HepG2 (cell line): ENCODE data around the gene PSMD6. TPM values are rescaled to one million over a fixed set of nuclear protein-coding genes. Genes with fewer than 3 reads are reported as not detected.

Experiments
- ARID4A ChIP-seq: sonication (generic); formaldehyde crosslinking; IDR thresholded peaks from 2 replicates; pipeline ENCODE4 v1.5.0; 2020; ENCODE audit warnings: mild to moderate bottlenecking, missing genetic modification reagents, borderline replicate concordance
- CHCHD3 ChIP-seq: sonication (generic); formaldehyde crosslinking; IDR thresholded peaks from 2 replicates; pipeline ENCODE4 v1.8.0; 2022; ENCODE audit warnings: mild to moderate bottlenecking, missing genetic modification reagents, moderate library complexity
- DZIP1 ChIP-seq: sonication (generic); formaldehyde crosslinking; IDR thresholded peaks from 2 replicates; pipeline ENCODE4 v1.5.0; 2020; ENCODE audit warnings: mild to moderate bottlenecking, missing genetic modification reagents
- ELK4 ChIP-seq: sonication (generic); formaldehyde crosslinking; IDR thresholded peaks from 2 replicates; pipeline ENCODE4 v1.9.0; 2021; ENCODE audit warnings: missing genetic modification reagents, borderline replicate concordance
- HINFP ChIP-seq: sonication (generic); formaldehyde crosslinking; IDR thresholded peaks from 2 replicates; pipeline ENCODE4 v1.4.0; 2020; ENCODE audit warnings: low read depth, mild to moderate bottlenecking, missing genetic modification reagents
- MAF1 ChIP-seq: sonication (generic); formaldehyde crosslinking; IDR thresholded peaks from 2 replicates; pipeline ENCODE4 v1.5.0; 2020; ENCODE audit warnings: missing genetic modification reagents, borderline replicate concordance
- NR3C1 ChIP-seq: sonication (generic); formaldehyde crosslinking; IDR thresholded peaks from 2 replicates; pipeline ENCODE4 v1.4.0; 2020; ENCODE audit warnings: missing genetic modification reagents
- SALL1 ChIP-seq: sonication (generic); formaldehyde crosslinking; IDR thresholded peaks from 2 replicates; pipeline ENCODE4 v1.8.0; 2022; ENCODE audit warnings: mild to moderate bottlenecking, missing genetic modification reagents
- SNAPC5 ChIP-seq: sonication (generic); formaldehyde crosslinking; IDR thresholded peaks from 2 replicates; pipeline ENCODE4 v1.8.1; 2023; ENCODE audit warnings: mild to moderate bottlenecking, missing genetic modification reagents, borderline replicate concordance
- TFDP2 ChIP-seq: sonication (generic); formaldehyde crosslinking; IDR thresholded peaks from 2 replicates; pipeline ENCODE4 v1.4.0; 2020; ENCODE audit warnings: missing genetic modification reagents
- TSC22D2 ChIP-seq: sonication (generic); formaldehyde crosslinking; IDR thresholded peaks from 2 replicates; pipeline ENCODE4 v1.5.1; 2020; ENCODE audit warnings: missing genetic modification reagents, mild to moderate bottlenecking, borderline replicate concordance
- ZBTB38 ChIP-seq: sonication (generic); formaldehyde crosslinking; IDR thresholded peaks from 2 replicates; pipeline ENCODE4 v1.5.1; 2020; ENCODE audit warnings: mild to moderate bottlenecking, missing genetic modification reagents
- ZNF232 ChIP-seq: sonication (generic); formaldehyde crosslinking; IDR thresholded peaks from 2 replicates; pipeline ENCODE4 v1.4.0; 2020; ENCODE audit warnings: missing genetic modification reagents, borderline replicate concordance
- ZNF337 ChIP-seq: sonication (generic); formaldehyde crosslinking; IDR thresholded peaks from 2 replicates; pipeline ENCODE4 v1.5.1; 2020; ENCODE audit warnings: missing genetic modification reagents, low read depth, mild to moderate bottlenecking, borderline replicate concordance
- ZNF367 ChIP-seq: sonication (generic); formaldehyde crosslinking; IDR thresholded peaks from 2 replicates; pipeline ENCODE4 v1.4.0; 2020; ENCODE audit warnings: missing genetic modification reagents, borderline replicate concordance
- ZNF674 ChIP-seq: sonication (generic); formaldehyde crosslinking; IDR thresholded peaks from 2 replicates; pipeline ENCODE4 v1.5.0; 2020; ENCODE audit warnings: low read depth, mild to moderate bottlenecking, missing genetic modification reagents
- polyA plus RNA-seq, 8 experiments: library from polyadenylated mRNA; depleted of rRNA in 3 of 8; stranded (reverse) in 7 of 8; unstranded in 1 of 8; fragments of >200 nt; fragmentation: Illumina TruSeq in 4 of 8; extraction: Trizol in 4 of 8; gene quantifications; 2 replicates each; pipeline versions ENCODE4 v1.2.1 to v1.2.3, GENCODE V29; 2011 to 2016; ENCODE audit warnings: low read depth in 4 of 8, missing spikeins in 1 of 8, mixed read lengths in 1 of 8; ENCODE audit not compliant: insufficient read depth in 1 of 8
- total RNA-seq, 5 experiments: library from RNA; depleted of rRNA; stranded (reverse); fragments of >200 nt; fragmentation: Illumina TruSeq; extraction: Trizol; gene quantifications; 2 replicates each; pipeline ENCODE4 v1.2.3, GENCODE V29; 2016; ENCODE audit warnings: low read depth in 1 of 5

Gene PSMD6
- total and polyA plus RNA-seq, 2 of the 13 experiments (the other 11 are each of a cell fraction or from before 2014, with no cell fraction given) = 36.8 to 117 TPM

GRCh38 chr3:63967675-63968611 lies 55.4 kb downstream of the PSMD6 start (continued):
- no peak for TF ChIP-seq ELK4
- 0 out of 2 replicates have a peak, but pooled peaks have one; percentile 44 for TF ChIP-seq ZBTB38 (CRISPR knock-in tag)
- no peak for TF ChIP-seq DZIP1
- no peak for TF ChIP-seq ZNF367
- TF ChIP-seq SALL1 = peak; percentile 85
- TF ChIP-seq TSC22D2 (CRISPR knock-in tag) = no peak
- no peak for TF ChIP-seq CHCHD3
- TF ChIP-seq MAF1 (CRISPR knock-in tag) = no peak
- TF ChIP-seq NR3C1 (CRISPR knock-in tag) = no peak
- peak; percentile 67; the same call in 1 of the 2 replicates for TF ChIP-seq ARID4A (CRISPR knock-in tag)
- no peak for TF ChIP-seq ZNF674
- no peak for TF ChIP-seq TFDP2
- no peak for TF ChIP-seq ZNF232 (CRISPR knock-in tag)
- no peak for TF ChIP-seq HINFP (CRISPR knock-in tag)
- TF ChIP-seq SNAPC5 = no peak
- TF ChIP-seq ZNF337 (CRISPR knock-in tag) = no peak
